Calu3 (cell line): ENCODE data around the gene GHRHR. TPM values are rescaled to one million over a fixed set of nuclear protein-coding genes. Genes with fewer than 3 reads are reported as not detected.

Source experiments
- BruUV-seq: library from RNA; stranded (reverse); fragments of 400-500 nt; replicated peaks from 2 replicates; lab custom pipeline; 2021; lab: Mats Ljungman, UMichigan
- CTCF ChIA-PET: fragments of 300-600 bp; sonication (Branson Sonifier 250); formaldehyde crosslinking; loops from one replicate; lab custom pipeline; 2022; ENCODE audit warnings: antibody characterized with exemption; lab: Charles Lee
- DNase-seq: peaks from one replicate; pipeline ENCODE4 v3.0.0; 2022
- H3K27ac Mint-ChIP-seq: one replicate; pipeline ENCODE4 v1.8.0; 2022; ENCODE audit warnings: mixed read lengths; ENCODE audit not compliant: unreplicated experiment
- H3K27me3 Mint-ChIP-seq: one replicate; pipeline ENCODE4 v1.8.0; 2022; ENCODE audit warnings: mixed read lengths; ENCODE audit not compliant: unreplicated experiment
- H3K36me3 Mint-ChIP-seq: one replicate; pipeline ENCODE4 v1.8.0; 2022; ENCODE audit warnings: mild to moderate bottlenecking, moderate library complexity, mixed read lengths; ENCODE audit not compliant: insufficient read depth, unreplicated experiment
- H3K4me1 Mint-ChIP-seq: one replicate; pipeline ENCODE4 v1.8.0; 2022; ENCODE audit warnings: mild to moderate bottlenecking, low read depth, mixed read lengths; ENCODE audit not compliant: unreplicated experiment
- H3K4me3 Mint-ChIP-seq: one replicate; pipeline ENCODE4 v1.8.0; 2022; ENCODE audit warnings: mild to moderate bottlenecking, low read depth, moderate library complexity, mixed read lengths; ENCODE audit not compliant: unreplicated experiment
- H3K9me3 Mint-ChIP-seq: one replicate; pipeline ENCODE4 v1.8.0; 2022; ENCODE audit warnings: low read depth, mixed read lengths; ENCODE audit not compliant: unreplicated experiment
- intact Hi-C: fragments of 100-400 bp; cut with micrococcal nuclease; formaldehyde crosslinking; loops from one replicate; pipeline ENCODE4 v1.10.0; 2022; ENCODE audit not compliant: unreplicated experiment
- total RNA-seq: library from RNA; stranded (reverse); gene quantifications from 2 replicates; pipeline ENCODE4 v1.2.3, GENCODE V29; 2022
- TF ChIP-seq, protein P1 (sequence below): fragments of 200-600 bp; IDR thresholded peaks from one replicate; pipeline ENCODE4 v1.8.0; 2022; ENCODE audit warnings: antibody characterized with exemption; ENCODE audit not compliant: unreplicated experiment

Gene GHRHR
- total RNA-seq, 1 experiment from 2014 or later, result not detected

DNA sequence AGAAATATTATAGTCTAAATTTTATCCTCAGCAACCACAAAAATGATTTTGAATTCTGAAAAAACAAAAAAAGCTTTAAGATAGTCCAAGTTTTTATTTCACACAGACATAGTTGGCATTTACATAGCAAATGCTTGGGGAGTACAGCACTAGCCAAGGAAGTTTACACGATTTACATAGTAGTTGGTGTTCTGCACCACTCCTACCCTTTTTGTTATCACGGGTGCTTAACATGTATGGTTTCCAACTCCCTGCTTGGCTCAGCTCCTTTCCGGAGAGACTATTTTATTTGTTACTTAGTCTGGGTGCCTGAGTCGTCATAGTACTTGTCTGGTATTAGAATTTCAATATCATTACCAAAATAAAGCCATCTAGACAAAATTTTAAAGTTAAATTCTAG lies 8.8 kb upstream of the GHRHR start:
- Mint-ChIP-seq H3K4me3 (no peak overlapping the region), H3K9me3 (peaks cover 17% of the 10 kb centered on the region), H3K27ac (no peak overlapping the region), H3K36me3 (no peaks in the 10 kb centered on the region), H3K27me3 (no peaks in the 10 kb centered on the region), H3K4me1 (peaks cover 11% of the 10 kb centered on the region)
- no peak for DNase-seq
- TF ChIP-seq, protein P1, sequence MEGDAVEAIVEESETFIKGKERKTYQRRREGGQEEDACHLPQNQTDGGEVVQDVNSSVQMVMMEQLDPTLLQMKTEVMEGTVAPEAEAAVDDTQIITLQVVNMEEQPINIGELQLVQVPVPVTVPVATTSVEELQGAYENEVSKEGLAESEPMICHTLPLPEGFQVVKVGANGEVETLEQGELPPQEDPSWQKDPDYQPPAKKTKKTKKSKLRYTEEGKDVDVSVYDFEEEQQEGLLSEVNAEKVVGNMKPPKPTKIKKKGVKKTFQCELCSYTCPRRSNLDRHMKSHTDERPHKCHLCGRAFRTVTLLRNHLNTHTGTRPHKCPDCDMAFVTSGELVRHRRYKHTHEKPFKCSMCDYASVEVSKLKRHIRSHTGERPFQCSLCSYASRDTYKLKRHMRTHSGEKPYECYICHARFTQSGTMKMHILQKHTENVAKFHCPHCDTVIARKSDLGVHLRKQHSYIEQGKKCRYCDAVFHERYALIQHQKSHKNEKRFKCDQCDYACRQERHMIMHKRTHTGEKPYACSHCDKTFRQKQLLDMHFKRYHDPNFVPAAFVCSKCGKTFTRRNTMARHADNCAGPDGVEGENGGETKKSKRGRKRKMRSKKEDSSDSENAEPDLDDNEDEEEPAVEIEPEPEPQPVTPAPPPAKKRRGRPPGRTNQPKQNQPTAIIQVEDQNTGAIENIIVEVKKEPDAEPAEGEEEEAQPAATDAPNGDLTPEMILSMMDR, result no peak
- CTCF ChIA-PET, result no interaction called here
- BruUV-seq, result no TSS peak
- intact Hi-C loops, result no loop called here

DNA sequence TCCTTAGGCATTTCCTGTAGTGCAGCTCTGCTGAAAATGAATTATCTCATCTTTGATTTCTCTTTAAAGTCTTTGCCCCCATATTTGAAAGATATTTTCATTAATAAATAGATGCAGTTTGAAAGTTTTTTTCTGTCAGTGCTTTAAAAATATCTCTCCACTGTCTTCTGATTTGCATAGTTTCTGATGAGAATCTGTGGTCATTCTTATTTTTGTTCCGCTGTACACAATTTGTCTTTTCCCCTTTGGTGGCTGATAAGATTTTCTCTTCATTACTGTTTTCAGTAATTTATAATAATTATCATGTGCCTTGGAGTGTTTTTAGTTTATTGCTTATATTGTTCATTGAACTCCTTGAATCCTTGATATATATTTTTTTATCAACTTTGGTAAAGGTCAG lies 7.0 kb upstream of the GHRHR start:
- TF ChIP-seq, protein P1, result no peak
- Mint-ChIP-seq H3K9me3 (peaks cover 20% of the 10 kb centered on the region), H3K4me3 (no peak overlapping the region), H3K36me3 (no peaks in the 10 kb centered on the region), H3K4me1 (no peaks in the 10 kb centered on the region), H3K27me3 (no peaks in the 10 kb centered on the region), H3K27ac (no peak overlapping the region)
- CTCF ChIA-PET, result interaction anchor here (0.7 to 1.3 kb wide), 2 partner anchors 8 to 18 kb away, joined by 5 to 7 read pairs; no protein-coding TSS in a partner anchor
- intact Hi-C loops, result no loop called here
- DNase-seq, result no peak
- no TSS peak for BruUV-seq

DNA sequence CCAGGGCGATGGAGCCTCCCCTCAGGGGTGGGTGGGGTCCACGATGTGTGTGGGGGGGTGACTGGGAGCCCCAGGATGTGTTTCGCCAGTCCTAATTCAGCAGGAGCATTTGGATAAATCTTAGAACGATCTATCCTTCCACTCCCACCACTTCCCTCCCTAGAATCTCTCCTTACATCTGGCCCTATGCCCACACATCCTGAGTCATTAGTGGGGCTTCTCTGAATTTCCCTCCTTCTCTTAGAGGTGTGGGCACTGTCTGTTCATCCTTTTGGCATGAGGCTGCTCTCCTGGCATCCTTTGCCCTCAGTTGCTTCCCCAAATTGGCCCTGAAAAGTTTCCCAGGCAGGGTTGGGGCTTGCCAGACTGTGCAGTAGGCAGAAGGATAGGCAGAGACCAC lies 1.6 kb downstream of the GHRHR start:
- Mint-ChIP-seq H3K4me3 (no peak overlapping the region), H3K4me1 (no peaks in the 10 kb centered on the region), H3K27ac (no peak overlapping the region), H3K36me3 (no peaks in the 10 kb centered on the region), H3K27me3 (peaks cover 23% of the 10 kb centered on the region), H3K9me3 (peaks cover 3% of the 10 kb centered on the region)
- BruUV-seq, result no TSS peak
- DNase-seq, result no peak
- CTCF ChIA-PET, result no interaction called here
- TF ChIP-seq, protein P1, result no peak
- intact Hi-C loops, result no loop called here

DNA sequence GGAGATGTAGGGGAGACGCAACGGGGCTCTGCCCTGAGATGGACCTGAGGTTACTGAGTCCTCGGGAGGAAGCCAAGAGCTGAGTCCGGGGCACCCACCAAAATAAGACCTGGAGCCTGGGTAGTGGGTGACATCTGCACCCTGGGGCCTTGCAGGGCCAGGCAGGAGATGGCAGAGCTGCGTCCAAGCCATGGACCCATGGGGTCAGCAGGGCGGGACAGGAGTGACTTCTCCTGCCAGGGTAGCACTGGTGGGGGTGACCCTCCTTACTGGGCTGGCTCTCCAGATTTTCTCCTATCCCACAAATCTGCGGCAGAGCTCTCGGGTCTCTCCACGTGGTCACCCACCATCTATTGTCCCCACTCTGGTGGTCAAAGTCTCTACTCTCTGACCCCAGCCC lies 2.1 kb downstream of the GHRHR start:
- BruUV-seq, result no TSS peak
- H3K27ac Mint-ChIP-seq, result no peak overlapping the region
- TF ChIP-seq, protein P1, result no peak
- no peak for DNase-seq
- no peaks in the 10 kb centered on the region for H3K36me3 Mint-ChIP-seq
- H3K4me1 Mint-ChIP-seq, result no peaks in the 10 kb centered on the region
- CTCF ChIA-PET, result interaction anchor here (0.6 kb wide), 2 partner anchors 106 to 217 kb away, joined by 3 to 4 read pairs; no protein-coding TSS in a partner anchor
- H3K4me3 Mint-ChIP-seq, result no peak overlapping the region
- H3K9me3 Mint-ChIP-seq, result peaks cover 3% of the 10 kb centered on the region
- H3K27me3 Mint-ChIP-seq, result peaks cover 25% of the 10 kb centered on the region
- intact Hi-C loops, result no loop called here
